ENCODE measurements around the gene SELENOM. TPM values are rescaled to one million over a fixed set of nuclear protein-coding genes. Genes with fewer than 3 reads are reported as not detected.
A peak's percentile ranks its signal among the peaks of the same experiment; 100 is the strongest.

SELENOM gene
- total RNA-seq, 2 donors from 2014 or later, result 27.1 to 61.7 TPM

GRCh38 chr22:31106001-31106571 lies 1.3 kb downstream of the SELENOM start:
- Histone ChIP-seq H3K4me3 (peak overlapping the region; percentile 60), H3K4me1 (no peaks in the 10 kb centered on the region)
- intact Hi-C loops (cut with DNase I), result loop anchor here (5.0 kb wide), 1 partner anchor 41 kb away; no protein-coding TSS in a partner anchor

DNA sequence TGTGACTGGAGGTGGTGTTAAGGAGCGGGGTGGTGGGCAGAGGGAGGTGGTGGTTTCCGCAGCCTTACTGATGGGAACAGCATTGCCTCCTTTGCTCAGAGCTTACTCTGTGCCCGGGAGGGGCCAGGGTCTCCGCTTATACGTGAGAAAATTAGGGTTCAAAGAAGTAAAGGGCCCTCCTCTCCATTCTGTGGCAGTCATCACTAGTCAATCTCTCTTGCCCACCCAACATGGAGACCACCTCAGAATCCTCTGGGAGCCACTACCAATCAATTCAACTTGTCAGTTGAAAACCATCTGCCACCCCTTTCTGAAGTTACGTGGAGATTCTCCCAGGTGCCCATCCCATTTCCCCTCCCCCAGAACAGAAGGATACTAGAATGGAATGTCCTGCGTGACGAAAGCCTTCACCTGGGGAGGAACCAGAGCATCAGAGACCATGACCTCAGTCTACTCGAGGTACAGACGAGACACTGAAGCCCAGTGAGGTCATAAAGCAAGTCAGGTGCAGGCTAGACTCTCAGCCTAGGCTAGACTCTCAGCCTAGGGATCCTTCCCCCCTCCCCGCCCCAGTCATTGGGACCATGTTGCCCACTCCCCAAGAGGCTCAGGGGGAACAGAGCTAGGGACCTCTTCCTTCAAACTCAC lies 2.0 kb downstream of the SELENOM start:
- intact Hi-C loops (cut with DNase I), result loop anchor here (5.0 kb wide), 1 partner anchor 42 kb away; no protein-coding TSS in a partner anchor
- Histone ChIP-seq H3K27ac (peak overlapping the region; percentile 85), H3K4me3 (no peak overlapping the region), H3K27me3 (no peaks in the 10 kb centered on the region), H3K9me3 (no peaks in the 10 kb centered on the region), H3K9ac (ENCODE audit: low read depth in 2 of 2, low read length in 2 of 2) (peak overlapping the region in 1 of 2 donors; percentile 71), H3K4me1 (no peaks in the 10 kb centered on the region), H3K36me3 (no peaks in the 10 kb centered on the region)
- DNase-seq, result no peak
- no peak for TF ChIP-seq CTCF (IDR thresholded peaks at IDR 0.05)

More at GRCh38 chr22:31106001-31106571, 1.3 kb downstream of the SELENOM start:
- Histone ChIP-seq H3K9ac (ENCODE audit: low read depth in 2 of 2, low read length in 2 of 2) (peak overlapping the region; percentile 71 to 96), H3K36me3 (no peaks in the 10 kb centered on the region), H3K27me3 (no peaks in the 10 kb centered on the region), H3K27ac (peak overlapping the region; percentile 85), H3K9me3 (no peaks in the 10 kb centered on the region)
- DNase-seq, result peak; percentile 40
- TF ChIP-seq CTCF (IDR thresholded peaks at IDR 0.05), result no peak

GRCh38 chr22:31104869-31105268 lies 2.5 kb downstream of the SELENOM start:
- intact Hi-C loops (cut with DNase I), result loop anchor here (5.0 kb wide), 1 partner anchor 42 kb away; no protein-coding TSS in a partner anchor
- no peak for TF ChIP-seq CTCF (IDR thresholded peaks at IDR 0.05)
- no peak overlapping the region for H3K4me3 ChIP-seq
- no peaks in the 10 kb centered on the region for H3K4me1 ChIP-seq
- peak overlapping the region; percentile 85 for H3K27ac ChIP-seq
- H3K9me3 ChIP-seq, result no peaks in the 10 kb centered on the region
- no peak for DNase-seq
- H3K27me3 ChIP-seq, result no peaks in the 10 kb centered on the region
- no peak overlapping the region for H3K9ac ChIP-seq (ENCODE audit: low read depth in 2 of 2, low read length in 2 of 2)
- H3K36me3 ChIP-seq, result no peaks in the 10 kb centered on the region

DNA sequence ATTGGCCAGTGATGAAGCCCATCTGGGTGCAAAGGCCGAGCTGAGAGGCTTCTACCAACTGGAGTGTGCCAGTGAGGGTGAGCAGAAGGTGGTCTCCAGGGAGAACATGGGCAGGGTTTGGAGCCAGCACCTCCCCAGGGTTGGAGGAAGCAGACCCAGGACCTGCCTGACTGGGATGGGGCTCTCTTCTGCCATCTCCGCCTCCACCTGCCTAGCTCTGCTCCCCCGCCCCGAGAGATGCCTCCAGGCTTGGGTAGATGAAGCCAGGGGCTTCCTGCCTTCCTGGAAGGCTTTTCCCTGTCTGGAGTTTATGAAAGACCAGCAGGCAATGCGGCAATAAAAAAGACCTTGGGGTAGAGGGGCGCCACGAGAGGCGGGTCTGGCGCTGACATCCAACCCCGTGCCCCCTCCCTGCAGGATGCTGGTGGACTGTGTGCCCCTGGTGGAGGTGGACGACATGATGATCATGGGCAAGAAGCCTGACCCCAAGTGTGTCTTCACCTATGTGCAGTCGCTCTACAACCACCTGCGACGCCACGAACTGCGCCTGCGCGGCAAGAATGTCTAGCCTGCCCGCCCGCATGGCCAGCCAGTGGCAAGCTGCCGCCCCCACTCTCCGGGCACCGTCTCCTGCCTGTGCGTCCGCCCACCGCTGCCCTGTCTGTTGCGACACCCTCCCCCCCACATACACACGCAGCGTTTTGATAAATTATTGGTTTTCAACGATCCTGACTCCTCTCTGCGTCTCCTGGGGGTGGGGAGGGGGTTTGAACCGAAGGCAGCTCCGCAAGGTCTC lies 3.3 kb downstream of the SELENOM start:
- intact Hi-C loops (cut with DNase I), result no loop called here
- H3K27ac ChIP-seq, result peak overlapping the region; percentile 85
- no peaks in the 10 kb centered on the region for H3K9me3 ChIP-seq
- H3K9ac ChIP-seq (ENCODE audit: low read depth in 2 of 2, low read length in 2 of 2), result no peak overlapping the region
- H3K27me3 ChIP-seq, result no peaks in the 10 kb centered on the region
- H3K4me1 ChIP-seq, result no peaks in the 10 kb centered on the region
- H3K4me3 ChIP-seq, result no peak overlapping the region
- H3K36me3 ChIP-seq, result no peaks in the 10 kb centered on the region
- no peak for TF ChIP-seq CTCF (IDR thresholded peaks at IDR 0.05)
- no peak for DNase-seq

DNA sequence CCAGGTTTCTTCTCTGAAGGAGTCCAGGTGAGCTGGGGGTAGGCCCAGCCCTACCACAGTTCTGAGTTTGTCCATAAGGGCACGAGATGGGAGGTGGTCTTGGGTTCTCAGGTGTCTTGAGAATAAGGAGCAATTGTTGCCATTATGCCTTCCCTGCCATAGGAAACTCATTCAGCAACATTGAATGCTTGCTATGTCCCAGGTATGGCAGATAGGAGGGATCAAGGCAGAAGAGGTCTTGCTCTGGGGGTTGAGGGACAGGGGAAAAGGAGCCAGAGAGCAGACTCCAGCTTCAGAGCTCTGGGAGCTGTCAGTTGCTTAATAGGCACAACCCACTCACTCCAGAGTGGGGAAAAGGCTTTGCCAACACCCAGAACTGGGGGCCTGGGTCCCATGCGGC lies 4.3 kb downstream of the SELENOM start:
- Histone ChIP-seq H3K4me1 (no peaks in the 10 kb centered on the region), H3K9ac (ENCODE audit: low read depth in 2 of 2, low read length in 2 of 2) (peak overlapping the region in 1 of 2 donors; percentile 14), H3K27ac (peak overlapping the region; percentile 85), H3K9me3 (no peaks in the 10 kb centered on the region), H3K27me3 (no peaks in the 10 kb centered on the region), H3K36me3 (no peaks in the 10 kb centered on the region), H3K4me3 (no peak overlapping the region)
- TF ChIP-seq CTCF (IDR thresholded peaks at IDR 0.05), result no peak
- DNase-seq, result no peak
- intact Hi-C loops (cut with DNase I), result no loop called here

All from colonic mucosa (tissue), 4 donors.